Activated CD4-positive, alpha-beta T cell treated with anti-CD3 and anti-CD28 coated beads, Interleukin-2, amount 10 ng/mL, durations not matched to agents 7 days and 5 days (primary cell): ENCODE results near the gene HLCS. TPM values are rescaled to one million over a fixed set of nuclear protein-coding genes. Genes with fewer than 3 reads are reported as not detected.

Experiments used
- CTCF ChIA-PET: fragments of 350-600 bp; sonication (Branson Sonifier 250); formaldehyde crosslinking; loops from one replicate; lab custom pipeline; 2021; ENCODE audit warnings: antibody characterized with exemption; lab: Charles Lee
- POLR2A ChIA-PET: fragments of 350-600 bp; sonication (Branson Sonifier 250); formaldehyde crosslinking; loops from one replicate; lab custom pipeline; 2021; ENCODE audit warnings: antibody characterized with exemption; lab: Charles Lee
- DNase-seq: peaks from one replicate; pipeline ENCODE4 v3.0.0-alpha.2; 2020
- H3K27ac Mint-ChIP-seq: one replicate; pipeline ENCODE4 v1.8.0; 2021; ENCODE audit warnings: mild to moderate bottlenecking, moderate library complexity, mixed read lengths
- H3K27me3 Mint-ChIP-seq: one replicate; pipeline ENCODE4 v1.8.0; 2021; ENCODE audit warnings: mixed read lengths
- H3K36me3 Mint-ChIP-seq: one replicate; pipeline ENCODE4 v1.8.0; 2021; ENCODE audit warnings: low read depth, mixed read lengths
- H3K4me1 Mint-ChIP-seq: one replicate; pipeline ENCODE4 v1.8.0; 2021; ENCODE audit warnings: mixed read lengths
- H3K4me3 Mint-ChIP-seq: one replicate; pipeline ENCODE4 v1.8.0; 2021; ENCODE audit warnings: mild to moderate bottlenecking, moderate library complexity, mixed read lengths
- H3K9me3 Mint-ChIP-seq: one replicate; pipeline ENCODE4 v1.8.0; 2021; ENCODE audit warnings: mixed read lengths
- total RNA-seq, 2 experiments: library from RNA; stranded (reverse); gene quantifications; one replicate each; pipeline ENCODE4 v1.2.3, GENCODE V29; 2021

The HLCS gene
- total RNA-seq, 2 experiments from 2014 or later = 15.8 to 15.9 TPM

DNA sequence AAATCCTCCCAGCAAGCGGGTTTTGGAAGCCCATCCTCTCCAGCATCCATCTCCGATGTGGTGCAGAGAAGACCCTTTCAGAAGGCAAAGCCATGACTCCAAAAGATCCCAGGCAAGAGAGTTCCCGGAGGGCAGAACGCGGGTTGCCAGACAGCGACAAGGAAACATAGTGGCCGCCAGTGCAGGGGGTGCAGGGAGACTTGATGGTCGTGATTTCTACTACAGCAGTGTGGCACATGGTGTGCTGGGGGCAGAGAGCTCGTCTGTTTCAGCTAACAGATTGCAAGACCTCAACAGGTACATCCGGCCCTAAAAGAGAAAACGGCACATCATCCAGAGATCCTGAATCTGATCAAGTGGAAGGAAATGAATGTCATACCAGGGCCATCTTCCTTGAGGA is 74.3 kb downstream of the HLCS start:
- H3K4me3 Mint-ChIP-seq = no peak overlapping the region
- DNase-seq = no peak
- H3K27me3 Mint-ChIP-seq = no peaks in the 10 kb centered on the region
- ChIA-PET POLR2A (no interaction called here), CTCF (interaction anchor here (0.6 kb wide), 1 partner anchor 110 kb away, joined by 4 read pairs; no protein-coding TSS in a partner anchor)
- H3K9me3 Mint-ChIP-seq = no peaks in the 10 kb centered on the region
- H3K4me1 Mint-ChIP-seq = no peaks in the 10 kb centered on the region
- no peak overlapping the region for H3K27ac Mint-ChIP-seq
- peaks cover 6% of the 10 kb centered on the region for H3K36me3 Mint-ChIP-seq

DNA sequence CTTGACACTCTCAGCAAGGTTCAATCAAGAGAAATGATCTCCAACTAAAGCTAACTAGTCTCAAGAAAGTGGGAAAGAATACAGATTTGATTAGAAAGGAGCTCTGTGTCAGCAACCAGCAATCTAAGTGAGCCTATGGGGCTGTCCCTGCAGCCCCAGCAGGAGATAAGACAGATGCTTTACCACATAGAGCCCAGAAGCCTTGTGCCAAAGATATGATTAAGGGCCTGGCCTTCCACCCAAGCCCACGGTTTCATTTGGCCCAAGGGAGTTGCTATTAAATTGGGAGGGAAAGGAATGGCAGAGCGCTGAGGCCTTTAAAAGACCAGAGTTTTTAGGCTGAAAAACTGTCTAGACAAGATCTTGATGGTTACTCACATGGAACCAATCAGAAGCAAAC is 74.8 kb downstream of the HLCS start:
- POLR2A ChIA-PET = no interaction called here

DNA sequence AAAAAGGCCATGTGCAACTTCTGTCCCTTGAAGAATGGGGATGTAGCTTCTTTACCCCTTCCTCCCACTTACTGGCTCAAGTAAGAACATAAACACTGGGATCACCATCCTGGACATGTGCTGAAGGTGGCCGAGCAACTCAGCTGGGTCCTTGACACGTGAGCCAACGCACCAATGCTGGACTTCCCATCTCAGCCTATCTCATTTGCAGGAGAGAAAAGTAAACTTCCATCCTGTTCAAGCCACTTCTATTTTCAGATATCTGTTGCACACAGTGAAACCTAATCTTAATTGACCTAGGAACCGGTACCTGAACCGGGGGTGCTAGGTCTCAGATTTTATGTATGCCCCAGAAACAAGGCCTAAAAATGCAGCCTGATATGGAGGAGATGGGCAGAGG is 75.3 kb downstream of the HLCS start:
- CTCF ChIA-PET = interaction anchor here (0.5 kb wide), 1 partner anchor 241 kb away, joined by 3 read pairs; no protein-coding TSS in a partner anchor
- H3K27ac Mint-ChIP-seq = no peak overlapping the region
- H3K9me3 Mint-ChIP-seq = no peaks in the 10 kb centered on the region
- H3K36me3 Mint-ChIP-seq = peaks cover 11% of the 10 kb centered on the region
- H3K27me3 Mint-ChIP-seq = no peaks in the 10 kb centered on the region
- H3K4me1 Mint-ChIP-seq = no peaks in the 10 kb centered on the region
- POLR2A ChIA-PET = no interaction called here
- DNase-seq = no peak
- no peak overlapping the region for H3K4me3 Mint-ChIP-seq

More for the DNA sequence above, 74.8 kb downstream of the HLCS start:
- H3K36me3 Mint-ChIP-seq = peaks cover 7% of the 10 kb centered on the region
- H3K27ac Mint-ChIP-seq = no peak overlapping the region
- no peaks in the 10 kb centered on the region for H3K4me1 Mint-ChIP-seq
- no peak for DNase-seq
- no peak overlapping the region for H3K4me3 Mint-ChIP-seq
- H3K27me3 Mint-ChIP-seq = no peaks in the 10 kb centered on the region
- CTCF ChIA-PET = interaction anchor here (0.5 kb wide), 1 partner anchor 242 kb away, joined by 3 read pairs; no protein-coding TSS in a partner anchor
- H3K9me3 Mint-ChIP-seq = no peaks in the 10 kb centered on the region

DNA sequence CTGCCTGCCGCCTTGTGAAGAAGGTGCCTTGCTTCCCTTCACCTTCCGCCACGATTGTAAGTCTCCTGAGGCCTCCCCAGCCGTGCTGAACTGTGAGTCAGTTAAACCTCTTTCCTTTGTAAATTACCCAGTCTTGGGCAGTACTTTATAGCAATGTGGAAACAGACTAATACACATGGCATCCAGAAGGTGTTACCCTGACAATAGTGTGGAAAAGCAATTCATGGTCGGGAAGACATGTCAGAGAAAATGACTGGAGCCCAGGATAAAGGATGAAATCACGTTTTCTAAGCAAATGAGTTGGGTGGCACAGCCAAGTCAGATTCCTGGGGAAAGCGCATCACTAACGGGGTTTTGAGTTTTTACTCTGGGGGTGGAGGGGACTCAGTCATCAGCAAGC is 76.4 kb downstream of the HLCS start:
- Mint-ChIP-seq H3K36me3 (peaks cover 10% of the 10 kb centered on the region), H3K27ac (no peak overlapping the region), H3K27me3 (no peaks in the 10 kb centered on the region), H3K9me3 (no peaks in the 10 kb centered on the region), H3K4me3 (no peak overlapping the region), H3K4me1 (no peaks in the 10 kb centered on the region)
- no peak for DNase-seq
- POLR2A ChIA-PET = interaction anchor here (0.5 kb wide), 1 partner anchor 394 kb away, joined by 3 read pairs; no protein-coding TSS in a partner anchor
- CTCF ChIA-PET = no interaction called here

DNA sequence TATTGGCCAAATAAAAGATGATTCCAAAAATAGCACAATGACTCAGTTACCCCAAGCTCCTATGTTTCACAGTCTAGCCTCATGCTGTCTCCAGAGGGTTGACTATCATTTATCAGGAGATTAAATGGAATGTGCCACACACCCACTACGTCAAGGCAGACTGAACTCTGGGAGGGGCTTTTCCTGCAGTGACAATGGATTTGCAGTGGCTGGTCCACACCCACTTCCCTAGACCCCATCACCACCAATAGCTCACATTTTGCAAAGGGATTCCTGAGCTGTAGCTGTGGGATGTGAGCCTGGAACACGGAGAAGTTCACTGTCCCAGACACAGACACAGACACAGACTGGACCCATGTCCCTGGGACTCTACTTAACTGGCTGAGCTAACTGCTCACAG is 77.1 kb downstream of the HLCS start:
- no peak overlapping the region for H3K4me3 Mint-ChIP-seq
- ChIA-PET CTCF (interaction anchor here (1.6 kb wide), 1 partner anchor 14 kb away, joined by 3 read pairs; no protein-coding TSS in a partner anchor), POLR2A (interaction anchor here (0.5 kb wide), 1 partner anchor 395 kb away, joined by 3 read pairs; no protein-coding TSS in a partner anchor)

DNA sequence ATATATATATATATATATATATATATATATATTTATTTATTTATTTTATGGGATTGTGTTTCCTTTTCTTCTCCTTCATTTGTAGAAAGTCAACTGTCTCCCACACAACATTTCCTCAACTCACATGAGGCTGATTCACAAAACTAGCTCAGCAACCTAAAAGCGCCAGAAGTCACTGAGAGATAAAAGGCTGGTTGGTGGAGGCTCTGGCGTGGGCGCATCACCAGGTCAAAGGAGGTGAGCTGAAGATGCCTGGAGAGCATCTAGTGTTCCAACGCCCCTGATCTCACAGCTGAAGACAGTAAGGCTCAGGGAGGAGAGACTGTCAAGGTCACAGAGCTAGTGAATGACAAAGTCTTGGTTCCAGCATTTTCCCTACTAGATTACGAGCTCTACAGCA is 78.0 kb downstream of the HLCS start:
- Mint-ChIP-seq H3K4me1 (no peaks in the 10 kb centered on the region), H3K36me3 (peaks cover 18% of the 10 kb centered on the region), H3K4me3 (no peak overlapping the region), H3K27me3 (no peaks in the 10 kb centered on the region), H3K9me3 (peaks cover 13% of the 10 kb centered on the region), H3K27ac (no peak overlapping the region)
- no peak for DNase-seq
- ChIA-PET CTCF (interaction anchor here (1.6 kb wide), 1 partner anchor 13 kb away, joined by 3 read pairs; no protein-coding TSS in a partner anchor), POLR2A (no interaction called here)

More for the DNA sequence above, 77.1 kb downstream of the HLCS start:
- H3K36me3 Mint-ChIP-seq = peaks cover 10% of the 10 kb centered on the region
- no peaks in the 10 kb centered on the region for H3K4me1 Mint-ChIP-seq
- no peak for DNase-seq
- H3K9me3 Mint-ChIP-seq = peaks cover 4% of the 10 kb centered on the region
- H3K27ac Mint-ChIP-seq = no peak overlapping the region
- H3K27me3 Mint-ChIP-seq = no peaks in the 10 kb centered on the region

DNA sequence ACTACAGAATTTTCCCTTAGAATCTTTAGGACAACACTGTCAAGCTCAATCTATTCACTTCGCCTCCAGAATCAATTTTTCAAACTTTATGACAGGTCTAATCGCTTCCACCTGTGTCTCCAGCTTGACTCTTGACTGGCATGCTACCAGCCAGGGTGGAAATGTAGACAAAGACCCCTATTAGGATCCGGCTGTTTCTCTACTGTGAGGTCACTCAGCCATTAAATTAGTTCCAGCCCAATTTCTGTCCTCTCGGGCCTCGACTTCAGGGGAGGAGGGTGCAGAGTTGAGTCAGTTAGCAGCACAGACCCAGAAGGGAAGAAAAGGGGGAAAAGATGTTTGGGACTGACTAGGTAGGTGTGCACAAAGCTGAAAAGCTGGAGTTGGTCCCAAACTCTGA is 78.5 kb downstream of the HLCS start:
- Mint-ChIP-seq H3K36me3 (peaks cover 21% of the 10 kb centered on the region), H3K4me1 (no peaks in the 10 kb centered on the region), H3K4me3 (no peak overlapping the region), H3K9me3 (peaks cover 14% of the 10 kb centered on the region), H3K27me3 (no peaks in the 10 kb centered on the region), H3K27ac (no peak overlapping the region)
- CTCF ChIA-PET = interaction anchor here (1.6 kb wide), 1 partner anchor 13 kb away, joined by 3 read pairs; no protein-coding TSS in a partner anchor
- no peak for DNase-seq
- POLR2A ChIA-PET = no interaction called here

DNA sequence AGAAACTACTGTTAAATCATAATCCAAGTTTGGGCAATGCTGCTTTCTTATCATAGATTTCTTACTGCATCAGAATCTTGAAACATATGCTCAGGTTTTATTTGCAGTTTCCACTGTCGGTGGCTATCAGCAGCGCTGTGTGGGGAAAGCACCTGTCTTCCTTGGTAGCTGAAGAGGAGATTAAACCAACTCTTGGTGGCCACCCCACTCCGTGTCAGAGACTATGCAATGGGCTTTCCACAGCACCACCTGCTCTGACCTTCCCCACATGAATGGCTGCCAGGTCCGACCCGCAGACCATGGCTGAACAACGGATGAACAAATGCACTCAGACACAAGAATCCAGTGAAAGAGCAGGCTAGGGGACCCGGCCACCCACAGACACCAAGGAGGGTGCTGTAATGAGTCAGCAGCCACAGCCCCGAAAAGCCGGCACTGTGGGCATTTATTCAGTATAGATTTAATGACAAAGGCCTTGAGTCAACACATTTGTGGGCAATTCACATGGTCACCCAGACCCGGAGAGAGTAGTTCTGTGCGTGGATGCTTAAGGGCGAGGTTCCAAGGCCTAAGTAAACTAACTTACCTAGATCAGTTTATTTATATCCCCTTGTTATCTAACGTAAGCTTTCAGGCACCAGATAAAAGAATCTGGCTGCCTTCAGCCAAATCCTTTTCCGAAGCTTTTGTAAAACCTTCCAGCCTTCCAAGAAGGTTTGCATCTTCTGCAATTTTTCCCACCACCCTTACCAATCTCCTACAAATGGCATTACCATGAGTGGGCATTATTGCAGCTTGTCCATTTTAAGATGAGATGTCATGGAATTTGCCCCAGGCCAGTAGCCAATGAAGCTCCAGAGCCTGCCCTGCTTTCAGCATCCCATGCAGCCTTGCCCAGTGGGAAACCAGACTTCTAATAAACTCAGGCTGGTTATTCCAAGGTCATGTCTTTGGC is 82.7 kb downstream of the HLCS start:
- Mint-ChIP-seq H3K9me3 (peaks cover 19% of the 10 kb centered on the region), H3K27me3 (no peaks in the 10 kb centered on the region), H3K27ac (no peak overlapping the region), H3K4me3 (no peak overlapping the region), H3K36me3 (peaks cover 28% of the 10 kb centered on the region), H3K4me1 (no peaks in the 10 kb centered on the region)
- no peak for DNase-seq
- CTCF ChIA-PET = interaction anchor here (1.2 kb wide), 1 partner anchor 18 kb away, joined by 3 read pairs; no protein-coding TSS in a partner anchor
- POLR2A ChIA-PET = no interaction called here

DNA sequence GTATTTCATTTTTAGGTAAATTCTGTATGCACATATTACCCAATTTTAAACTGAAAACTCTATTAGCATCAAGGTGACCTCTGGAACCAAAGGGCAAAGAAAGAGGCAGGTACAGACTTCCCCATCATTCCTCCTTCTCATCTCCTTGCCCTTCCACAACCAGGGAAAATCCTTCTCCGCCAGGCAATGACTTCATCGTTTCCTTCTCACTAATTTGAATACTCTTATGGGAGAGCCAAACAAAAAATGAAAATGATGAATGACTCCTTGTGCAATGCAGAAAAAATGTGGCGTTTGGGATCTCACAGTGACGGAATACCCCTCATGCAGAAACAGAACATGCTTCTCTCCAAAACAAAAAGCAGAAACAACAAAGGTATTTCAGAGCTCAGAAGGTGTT is 83.7 kb downstream of the HLCS start:
- ChIA-PET POLR2A (no interaction called here), CTCF (no interaction called here)
- H3K27me3 Mint-ChIP-seq = no peaks in the 10 kb centered on the region
- H3K27ac Mint-ChIP-seq = no peak overlapping the region
- no peaks in the 10 kb centered on the region for H3K4me1 Mint-ChIP-seq
- H3K4me3 Mint-ChIP-seq = no peak overlapping the region
- H3K9me3 Mint-ChIP-seq = peaks cover 24% of the 10 kb centered on the region
- peaks cover 31% of the 10 kb centered on the region for H3K36me3 Mint-ChIP-seq
- DNase-seq = no peak

DNA sequence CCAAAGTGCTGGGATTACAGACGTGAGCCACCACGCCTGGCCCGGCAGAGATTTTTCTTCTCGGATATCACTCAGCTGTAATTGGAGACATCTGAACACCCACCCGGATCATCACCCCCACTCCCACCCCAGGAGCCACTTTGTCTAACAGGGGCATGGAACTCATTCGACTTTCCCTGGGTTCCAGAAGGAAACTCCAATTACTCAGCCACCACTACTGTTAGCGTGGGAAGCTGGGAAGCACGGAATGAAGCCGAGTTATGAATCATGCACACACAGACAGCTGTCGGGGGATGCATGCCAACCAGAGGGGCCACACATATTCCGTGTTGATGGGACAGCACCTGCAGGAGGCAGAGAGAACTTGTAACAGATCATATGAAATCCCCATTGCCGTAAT is 85.2 kb downstream of the HLCS start:
- Mint-ChIP-seq H3K36me3 (peaks cover 29% of the 10 kb centered on the region), H3K4me3 (no peak overlapping the region), H3K9me3 (peaks cover 25% of the 10 kb centered on the region), H3K27ac (no peak overlapping the region), H3K27me3 (no peaks in the 10 kb centered on the region), H3K4me1 (no peaks in the 10 kb centered on the region)
- POLR2A ChIA-PET = no interaction called here
- CTCF ChIA-PET = interaction anchor here (0.7 kb wide), 1 partner anchor 27 kb away, joined by 3 read pairs; no protein-coding TSS in a partner anchor
- DNase-seq = no peak

DNA sequence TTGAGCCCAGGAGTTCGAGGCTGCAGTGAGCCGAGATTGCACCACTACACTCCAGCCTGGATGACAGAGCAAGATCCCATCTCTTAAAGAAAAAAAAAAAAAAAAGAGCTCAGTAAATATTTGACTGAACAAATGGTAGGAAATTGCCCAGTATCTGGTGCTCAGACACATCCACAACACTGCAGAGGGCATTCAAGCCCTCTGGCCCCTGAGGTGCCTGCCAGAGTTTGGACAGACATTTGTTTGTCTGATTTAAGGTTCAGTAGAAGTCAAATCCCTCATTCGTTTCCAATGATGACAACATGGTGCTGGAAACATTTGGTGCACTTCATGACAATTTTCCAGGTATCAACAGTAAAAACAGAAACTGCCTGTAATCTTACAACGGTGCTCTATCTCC is 86.6 kb downstream of the HLCS start:
- POLR2A ChIA-PET = no interaction called here
- CTCF ChIA-PET = no interaction called here
- Mint-ChIP-seq H3K27ac (no peak overlapping the region), H3K9me3 (peaks cover 25% of the 10 kb centered on the region), H3K36me3 (peaks cover 25% of the 10 kb centered on the region), H3K27me3 (no peaks in the 10 kb centered on the region), H3K4me1 (no peaks in the 10 kb centered on the region), H3K4me3 (no peak overlapping the region)
- DNase-seq = no peak

DNA sequence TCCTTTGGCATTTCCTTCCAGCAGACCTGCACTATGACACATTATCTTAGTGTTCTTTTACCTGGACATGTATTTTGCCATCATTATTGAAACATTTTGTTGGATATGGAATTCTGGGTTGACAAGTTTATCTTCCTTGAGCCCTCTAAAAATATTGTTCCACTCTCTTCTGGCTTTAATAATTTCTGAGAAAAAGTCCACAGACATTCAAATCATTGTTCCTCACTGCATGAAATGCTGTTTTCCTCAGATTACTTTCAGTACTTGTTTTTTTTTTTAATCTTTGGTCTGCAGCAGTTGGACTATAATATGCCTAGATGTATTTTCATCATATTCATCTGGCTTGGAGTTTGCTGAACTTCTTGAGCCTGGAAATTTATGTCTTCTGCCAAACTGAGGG is 88.7 kb downstream of the HLCS start:
- ChIA-PET CTCF (no interaction called here), POLR2A (no interaction called here)
- Mint-ChIP-seq H3K27me3 (no peaks in the 10 kb centered on the region), H3K9me3 (peaks cover 9% of the 10 kb centered on the region), H3K27ac (no peak overlapping the region), H3K36me3 (peaks cover 12% of the 10 kb centered on the region), H3K4me3 (no peak overlapping the region), H3K4me1 (no peaks in the 10 kb centered on the region)
- DNase-seq = no peak

DNA sequence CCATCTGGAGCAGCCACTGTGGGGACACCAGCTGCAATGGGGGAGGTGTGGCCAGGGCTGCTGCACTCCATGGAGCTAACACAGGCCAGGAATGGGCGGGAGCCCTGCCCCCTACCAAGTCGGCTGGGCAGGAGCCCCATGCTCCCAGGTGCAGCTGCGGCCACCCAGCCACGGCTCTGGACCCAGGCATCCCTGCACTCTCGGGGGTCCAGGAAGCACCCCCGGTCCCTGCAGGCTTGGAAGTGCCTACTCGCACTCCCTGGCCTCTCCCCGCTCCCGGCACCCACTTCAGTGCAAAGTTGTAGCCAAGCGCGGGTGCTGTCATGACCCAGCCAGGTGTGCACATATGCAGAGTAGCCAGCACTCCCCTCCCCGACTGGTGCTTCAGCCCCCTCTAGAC is 91.8 kb downstream of the HLCS start:
- Mint-ChIP-seq H3K9me3 (peaks cover 6% of the 10 kb centered on the region), H3K36me3 (peaks cover 7% of the 10 kb centered on the region), H3K4me3 (no peak overlapping the region), H3K4me1 (no peaks in the 10 kb centered on the region), H3K27me3 (no peaks in the 10 kb centered on the region), H3K27ac (no peak overlapping the region)
- POLR2A ChIA-PET = no interaction called here
- no peak for DNase-seq
- CTCF ChIA-PET = interaction anchor here (1.0 kb wide), 1 partner anchor 14 kb away, joined by 3 read pairs; no protein-coding TSS in a partner anchor
